Endothelial cell of umbilical vein (primary cell): Measurements from ENCODE around the gene CYTH1. TPM values are rescaled to one million over a fixed set of nuclear protein-coding genes. Genes with fewer than 3 reads are reported as not detected.

Experiments
- BruUV-seq: library from RNA; stranded (reverse); fragments of 400-500 nt; replicated peaks from 2 replicates; lab custom pipeline; 2021; lab: Mats Ljungman, UMichigan
- CTCF ChIA-PET: fragments of 300-600, 350-600 bp; sonication (Branson Sonifier 250); formaldehyde crosslinking; loops from one replicate; lab custom pipeline; 2021; ENCODE audit warnings: antibody characterized with exemption, inconsistent platforms; lab: Charles Lee
- POLR2A ChIA-PET: fragments of 300-600, 350-600 bp; sonication (Branson Sonifier 250); formaldehyde crosslinking; loops from one replicate; lab custom pipeline; 2021; ENCODE audit warnings: antibody characterized with exemption, inconsistent platforms; lab: Charles Lee
- DNase-seq: peaks from one replicate; pipeline ENCODE4 v3.0.0-alpha.2; 2011; ENCODE audit warnings: low read depth, low spot score
- FAIRE-seq: peaks from 2 replicates; lab custom pipeline; 2011; peaks lifted over from hg19 to GRCh38; lab: Jason Lieb, UNC
- H2AFZ ChIP-seq: 2 replicates; pipeline ENCODE4 v1.6.0; 2012; ENCODE audit warnings: low read depth, low read length, control low read depth, inconsistent platforms
- H3K27ac ChIP-seq: 2 replicates; pipeline ENCODE4 v1.5.1; 2011; ENCODE audit warnings: low read depth, mild to moderate bottlenecking, control low read depth, low read length, moderate library complexity; ENCODE audit not compliant: insufficient read depth
- H3K27me3 ChIP-seq, 2 experiments: 2 replicates each; pipeline versions ENCODE4 v1.6.0 to v1.6.1; 2011; ENCODE audit warnings: low read length in 2 of 2, mixed read lengths in 1 of 2; ENCODE audit not compliant: control insufficient read depth in 2 of 2, insufficient read depth in 2 of 2
- H3K36me3 ChIP-seq, 2 experiments: 2 replicates in 1 of 2; 3 replicates in 1 of 2; pipeline ENCODE4 v1.5.1; 2011; ENCODE audit warnings: low read length in 2 of 2, mild to moderate bottlenecking in 1 of 2, moderate library complexity in 1 of 2; ENCODE audit not compliant: control insufficient read depth in 2 of 2, insufficient read depth in 2 of 2; ENCODE audit errors: extremely low read depth in 1 of 2
- H3K4me1 ChIP-seq: 3 replicates; pipeline ENCODE4 v1.5.1; 2011; ENCODE audit warnings: mild to moderate bottlenecking, low read length; ENCODE audit not compliant: control insufficient read depth, insufficient read depth; ENCODE audit errors: extremely low read depth
- H3K4me2 ChIP-seq: 2 replicates; pipeline ENCODE4 v1.6.1; 2011; ENCODE audit warnings: low read length, control low read depth, mixed read lengths; ENCODE audit not compliant: insufficient read depth
- H3K4me3 ChIP-seq, 3 experiments: fragments of 200-600 bp in 1 of 3; sonication (generic), shearing (Covaris generic) in 1 of 3; replicated peaks in 1 of 3; 2 replicates each; pipeline ENCODE4 v1.5.1; 2011 to 2016; ENCODE audit warnings: control low read depth in 3 of 3, low read length in 3 of 3, mild to moderate bottlenecking in 2 of 3, inconsistent platforms in 1 of 3, low read depth in 1 of 3, moderate library complexity in 1 of 3; ENCODE audit not compliant: insufficient read depth in 1 of 3
- H3K79me2 ChIP-seq: 2 replicates; pipeline ENCODE4 v1.6.0; 2012; ENCODE audit warnings: low read length, inconsistent platforms; ENCODE audit not compliant: control insufficient read depth, insufficient read depth
- H3K9ac ChIP-seq: replicated peaks from 2 replicates; pipeline ENCODE3; 2011; ENCODE audit warnings: low read length, control low read depth; ENCODE audit not compliant: insufficient read depth; ENCODE audit errors: extremely low read depth
- H3K9me1 ChIP-seq: replicated peaks from 3 replicates; pipeline ENCODE4 v1.6.0; 2011; ENCODE audit warnings: mild to moderate bottlenecking, low read length; ENCODE audit not compliant: control insufficient read depth, insufficient read depth; ENCODE audit errors: extremely low read depth
- H3K9me3 ChIP-seq: replicated peaks from 2 replicates; pipeline ENCODE4 v1.5.1; 2012; ENCODE audit warnings: low read length, inconsistent platforms; ENCODE audit not compliant: control insufficient read depth, insufficient read depth
- H4K20me1 ChIP-seq: replicated peaks from 2 replicates; pipeline ENCODE3; 2011; ENCODE audit warnings: mild to moderate bottlenecking, low read length; ENCODE audit not compliant: control insufficient read depth, insufficient read depth; ENCODE audit errors: extremely low read depth
- CTCF ChIP-seq, 2 donors: IDR thresholded peaks; 1 replicate in 1 of 2; 2 replicates in 1 of 2; pipeline ENCODE4 v1.5.1; 2011; ENCODE audit warnings: low read length in 2 of 2, mild to moderate bottlenecking in 2 of 2, moderate library complexity in 2 of 2, control low read depth in 1 of 2, inconsistent platforms in 1 of 2, low read depth in 1 of 2; ENCODE audit not compliant: insufficient read depth in 1 of 2; ENCODE audit errors: extremely low read depth in 1 of 2
- EZH2 ChIP-seq: IDR thresholded peaks from 2 replicates; pipeline ENCODE4 v1.6.1; 2012; ENCODE audit warnings: borderline replicate concordance, low read depth, mild to moderate bottlenecking, moderate library complexity, low read length, inconsistent platforms; ENCODE audit not compliant: severe bottlenecking
- FOS ChIP-seq: IDR thresholded peaks from 2 replicates; pipeline ENCODE4 v1.6.1; 2011; ENCODE audit warnings: mild to moderate bottlenecking, low read length, moderate library complexity, borderline replicate concordance; ENCODE audit not compliant: insufficient read depth
- GATA2 ChIP-seq: IDR thresholded peaks from 2 replicates; pipeline ENCODE4 v1.7.0; 2011; ENCODE audit warnings: low read depth, mild to moderate bottlenecking, moderate library complexity, mixed read lengths, low read length; ENCODE audit not compliant: insufficient read length, insufficient read depth
- JUN ChIP-seq: IDR thresholded peaks from 2 replicates; pipeline ENCODE4 v1.6.1; 2011; ENCODE audit warnings: borderline replicate concordance, low read depth; ENCODE audit not compliant: insufficient read length, insufficient read depth
- MAX ChIP-seq: IDR thresholded peaks from 2 replicates; pipeline ENCODE4 v1.6.1; 2011; ENCODE audit not compliant: insufficient read depth, insufficient read length
- MYC ChIP-seq: IDR thresholded peaks from one replicate; pipeline ENCODE4 v1.6.1; 2011; ENCODE audit warnings: mild to moderate bottlenecking, low read depth, low read length
- POLR2A ChIP-seq: IDR thresholded peaks from 2 replicates; pipeline ENCODE4 v1.6.1; 2012; ENCODE audit warnings: low read depth, mild to moderate bottlenecking, control low read depth, low read length
- POLR2AphosphoS5 ChIP-seq: IDR thresholded peaks from 2 replicates; pipeline ENCODE4 v1.6.1; 2012; ENCODE audit warnings: low read depth, mild to moderate bottlenecking, control low read depth, low read length, moderate library complexity; ENCODE audit not compliant: insufficient read depth
- dilution Hi-C: fragments of 300-500 bp; cut with MboI; formaldehyde crosslinking; loops from one replicate; pipeline ENCODE4 v1.15.0; 2019; ENCODE audit warnings: low sequenced_read_pairs; ENCODE audit not compliant: extremely low pct_ligation_motif_present
- intact Hi-C: fragments of 100-400 bp; cut with micrococcal nuclease; formaldehyde crosslinking; loops from one replicate; pipeline ENCODE4 v1.10.0; 2022
- polyA plus RNA-seq, 4 experiments: library from polyadenylated mRNA; depleted of rRNA in 3 of 4; stranded (reverse) in 3 of 4; unstranded in 1 of 4; fragments of >200 nt; gene quantifications; 2 replicates each; pipeline versions ENCODE4 v1.2.1 to v1.2.3, GENCODE V29; 2011 to 2012; ENCODE audit warnings: missing spikeins in 1 of 4
- total RNA-seq: library from RNA; stranded (reverse); gene quantifications from 2 replicates; pipeline ENCODE4 v1.2.3, GENCODE V29; 2021

The CYTH1 gene
- total and polyA plus RNA-seq, 2 donors (not counting 3 experiments of a cell fraction or from before 2014, with no cell fraction given), result 35.9 to 49.9 TPM

GRCh38 chr17:78722246-78722761 lies 59.8 kb downstream of the CYTH1 start:
- Histone ChIP-seq H3K27ac (no peak overlapping the region), H3K79me2 (peaks cover 17% of the 10 kb centered on the region), H3K9me3 (no peaks in the 10 kb centered on the region), H3K36me3 (no peaks in the 10 kb centered on the region), H3K4me1 (peaks cover 9% of the 10 kb centered on the region), H2AFZ (no peak overlapping the region), H3K27me3 (no peaks in the 10 kb centered on the region), H3K9ac (no peak overlapping the region), H3K4me2 (no peak overlapping the region), H3K4me3 (no peak overlapping the region), H3K9me1 (no peaks in the 10 kb centered on the region), H4K20me1 (peaks cover 6% of the 10 kb centered on the region)
- TF ChIP-seq GATA2 (no peak), MAX (no peak), EZH2 (no peak), MYC (no peak), FOS (no peak), JUN (no peak), POLR2A (no peak), CTCF (IDR thresholded peaks at IDR 0.05; ENCODE audit: extremely low read depth in 1 of 2, insufficient read depth in 1 of 2, low read depth in 1 of 2, low read length in 2 of 2) (no peak), POLR2AphosphoS5 (no peak)
- dilution Hi-C loops, result no loop called here
- DNase-seq (no peak), FAIRE-seq (no peak)
- intact Hi-C loops, result no loop called here
- POLR2A ChIA-PET, result no interaction called here
- BruUV-seq, result no TSS peak
- CTCF ChIA-PET, result interaction anchor here (0.6 to 2.3 kb wide), 6 partner anchors 11 to 532 kb away, joined by 3 to 8 read pairs (median 3); no protein-coding TSS in a partner anchor
